Type B pancreatic cell (in vitro differentiated cells): ENCODE measurements around the gene TALDO1. TPM values are rescaled to one million over a fixed set of nuclear protein-coding genes. Genes with fewer than 3 reads are reported as not detected.

Experiments used
- DNase-seq: peaks from one replicate; pipeline ENCODE4 v3.0.0; 2021; ENCODE audit warnings: mixed read lengths; ENCODE audit not compliant: unreplicated experiment; ENCODE audit errors: extremely low spot score
- H3K27ac Mint-ChIP-seq: 2 replicates; pipeline ENCODE4 v1.8.0; 2021; ENCODE audit warnings: mild to moderate bottlenecking, mixed read lengths
- H3K27me3 Mint-ChIP-seq: 2 replicates; pipeline ENCODE4 v1.8.0; 2021; ENCODE audit warnings: mixed read lengths
- H3K36me3 Mint-ChIP-seq: 2 replicates; pipeline ENCODE4 v1.8.0; 2021; ENCODE audit warnings: mixed read lengths
- H3K4me1 Mint-ChIP-seq: one replicate; pipeline ENCODE4 v1.8.0; 2021; ENCODE audit warnings: mixed read lengths; ENCODE audit not compliant: unreplicated experiment
- H3K4me3 Mint-ChIP-seq: 2 replicates; pipeline ENCODE4 v1.8.0; 2021; ENCODE audit warnings: mild to moderate bottlenecking, mixed read lengths
- H3K9me3 Mint-ChIP-seq: 2 replicates; pipeline ENCODE4 v1.8.0; 2021; ENCODE audit warnings: mixed read lengths
- total RNA-seq: library from RNA; stranded (reverse); gene quantifications from 2 replicates; pipeline ENCODE4 v1.2.1, GENCODE V29; 2021; ENCODE audit warnings: low replicate concordance
- TF ChIP-seq, protein P1 (sequence below): fragments of 200-600 bp; sonication (generic); conservative IDR thresholded peaks from 2 replicates; pipeline ENCODE4 v1.5.0; 2021; ENCODE audit warnings: antibody characterized with exemption, mild to moderate bottlenecking

Gene TALDO1
- total RNA-seq, 1 donor from 2014 or later: 189 TPM

DNA sequence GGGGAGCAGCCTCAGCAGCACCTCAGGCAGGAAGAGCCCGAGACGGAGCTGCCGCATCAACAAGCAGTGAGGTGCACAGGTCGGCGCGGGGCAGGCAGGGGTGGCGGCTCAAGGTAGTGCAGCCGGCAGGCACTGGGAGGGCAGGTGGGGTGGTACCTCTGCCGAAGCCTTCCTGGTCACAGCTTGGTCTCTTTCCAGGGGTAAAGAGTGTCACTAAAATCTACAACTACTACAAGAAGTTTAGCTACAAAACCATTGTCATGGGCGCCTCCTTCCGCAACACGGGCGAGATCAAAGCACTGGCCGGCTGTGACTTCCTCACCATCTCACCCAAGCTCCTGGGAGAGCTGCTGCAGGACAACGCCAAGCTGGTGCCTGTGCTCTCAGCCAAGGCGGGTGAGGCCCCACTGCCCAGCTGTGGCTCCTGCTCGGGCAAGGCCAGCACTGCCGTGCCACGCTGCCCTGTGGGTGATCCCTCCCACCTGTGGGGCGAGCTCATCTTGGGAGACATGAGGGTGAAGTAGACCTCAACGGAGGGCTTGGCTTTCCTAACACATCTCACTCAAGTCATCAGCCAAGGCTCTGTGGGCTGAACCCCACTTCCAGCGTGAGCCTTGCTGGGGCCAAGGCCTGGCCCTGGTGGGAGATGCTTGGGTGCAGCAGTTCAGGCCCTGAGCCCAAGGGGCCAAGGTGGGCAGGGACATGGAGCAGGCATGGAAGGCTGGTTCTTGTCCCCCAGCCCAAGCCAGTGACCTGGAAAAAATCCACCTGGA, 16.5 kb downstream of the TALDO1 start:
- no peak overlapping the region for H3K4me3 Mint-ChIP-seq
- H3K27me3 Mint-ChIP-seq: no peaks in the 10 kb centered on the region
- no peaks in the 10 kb centered on the region for H3K9me3 Mint-ChIP-seq
- no peaks in the 10 kb centered on the region for H3K4me1 Mint-ChIP-seq
- TF ChIP-seq, protein P1, sequence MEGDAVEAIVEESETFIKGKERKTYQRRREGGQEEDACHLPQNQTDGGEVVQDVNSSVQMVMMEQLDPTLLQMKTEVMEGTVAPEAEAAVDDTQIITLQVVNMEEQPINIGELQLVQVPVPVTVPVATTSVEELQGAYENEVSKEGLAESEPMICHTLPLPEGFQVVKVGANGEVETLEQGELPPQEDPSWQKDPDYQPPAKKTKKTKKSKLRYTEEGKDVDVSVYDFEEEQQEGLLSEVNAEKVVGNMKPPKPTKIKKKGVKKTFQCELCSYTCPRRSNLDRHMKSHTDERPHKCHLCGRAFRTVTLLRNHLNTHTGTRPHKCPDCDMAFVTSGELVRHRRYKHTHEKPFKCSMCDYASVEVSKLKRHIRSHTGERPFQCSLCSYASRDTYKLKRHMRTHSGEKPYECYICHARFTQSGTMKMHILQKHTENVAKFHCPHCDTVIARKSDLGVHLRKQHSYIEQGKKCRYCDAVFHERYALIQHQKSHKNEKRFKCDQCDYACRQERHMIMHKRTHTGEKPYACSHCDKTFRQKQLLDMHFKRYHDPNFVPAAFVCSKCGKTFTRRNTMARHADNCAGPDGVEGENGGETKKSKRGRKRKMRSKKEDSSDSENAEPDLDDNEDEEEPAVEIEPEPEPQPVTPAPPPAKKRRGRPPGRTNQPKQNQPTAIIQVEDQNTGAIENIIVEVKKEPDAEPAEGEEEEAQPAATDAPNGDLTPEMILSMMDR: no peak
- H3K27ac Mint-ChIP-seq: peak overlapping the region; percentile 55
- peak; percentile 69 for DNase-seq
- peaks cover 4% of the 10 kb centered on the region for H3K36me3 Mint-ChIP-seq

DNA sequence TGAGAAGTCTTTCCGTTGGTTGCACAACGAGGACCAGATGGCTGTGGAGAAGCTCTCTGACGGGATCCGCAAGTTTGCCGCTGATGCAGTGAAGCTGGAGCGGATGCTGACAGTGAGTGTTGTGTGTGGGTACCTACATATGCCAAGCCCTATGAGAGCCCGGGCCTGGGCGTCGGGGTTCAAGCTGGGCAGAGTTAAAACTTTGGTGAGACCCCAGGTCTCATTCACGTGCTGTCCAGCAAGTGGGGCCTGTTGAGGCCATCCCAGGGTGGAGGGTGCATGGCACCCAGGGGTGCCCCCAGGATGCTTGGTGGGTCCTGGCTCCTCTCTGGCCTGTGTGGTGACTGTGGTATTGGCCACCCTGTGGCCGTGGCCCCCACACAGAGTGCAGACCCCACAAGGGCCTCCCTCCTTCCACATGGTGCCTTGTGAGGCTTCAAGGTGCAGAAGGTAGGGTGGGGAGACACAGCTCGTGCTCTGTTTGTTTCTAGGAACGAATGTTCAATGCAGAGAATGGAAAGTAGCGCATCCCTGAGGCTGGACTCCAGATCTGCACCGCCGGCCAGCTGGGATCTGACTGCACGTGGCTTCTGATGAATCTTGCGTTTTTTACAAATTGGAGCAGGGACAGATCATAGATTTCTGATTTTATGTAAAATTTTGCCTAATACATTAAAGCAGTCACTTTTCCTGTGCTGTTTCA, 17.2 kb downstream of the TALDO1 start:
- no peaks in the 10 kb centered on the region for H3K4me1 Mint-ChIP-seq
- H3K9me3 Mint-ChIP-seq: no peaks in the 10 kb centered on the region
- no peak overlapping the region for H3K4me3 Mint-ChIP-seq
- peaks cover 4% of the 10 kb centered on the region for H3K36me3 Mint-ChIP-seq
- no peak for DNase-seq
- H3K27me3 Mint-ChIP-seq: no peaks in the 10 kb centered on the region
- TF ChIP-seq, protein P1: no peak
- peak overlapping the region; percentile 22 for H3K27ac Mint-ChIP-seq

DNA sequence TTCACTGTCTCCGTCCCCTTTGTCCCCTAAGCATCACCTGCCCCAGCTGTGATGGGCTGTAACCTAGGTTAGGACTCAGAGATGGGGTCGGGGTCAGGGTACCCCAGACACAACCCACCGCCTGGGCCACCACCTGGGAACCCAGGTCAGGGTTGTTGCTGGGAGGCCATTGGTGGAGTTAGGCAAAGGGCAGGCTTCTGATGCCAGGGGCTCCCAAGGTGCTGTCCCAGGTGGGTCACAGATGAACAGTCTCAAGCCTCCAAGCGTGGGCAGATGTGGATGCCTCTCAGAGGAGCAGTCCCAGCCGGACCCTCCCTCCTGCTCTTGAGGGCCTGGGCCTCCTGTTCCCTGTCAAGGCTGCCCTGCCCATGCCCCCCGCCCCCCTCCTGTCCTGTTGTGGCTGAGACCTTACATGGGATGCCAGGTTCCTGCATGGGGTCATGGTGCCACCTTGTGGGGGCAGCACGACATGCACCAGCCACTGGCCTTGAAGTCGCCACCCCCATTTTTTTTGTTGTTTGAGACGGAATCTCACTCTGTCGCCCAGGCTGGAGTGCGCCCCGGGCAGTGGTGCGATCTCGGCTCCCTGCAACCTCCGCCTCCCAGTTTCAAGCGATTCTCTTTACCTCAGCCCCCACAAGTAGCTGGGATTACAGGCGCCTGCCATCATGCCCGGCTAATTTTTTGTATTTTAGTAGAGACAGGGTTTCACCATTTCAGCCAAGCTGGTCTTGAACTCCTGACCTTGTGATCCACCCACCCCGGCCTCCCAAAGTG, 17.9 kb downstream of the TALDO1 start:
- DNase-seq: peak; percentile 69
- Mint-ChIP-seq H3K36me3 (peaks cover 4% of the 10 kb centered on the region), H3K27ac (peak overlapping the region; percentile 22)

GRCh38 chr11:765802-766091, 18.5 kb downstream of the TALDO1 start:
- DNase-seq: no peak
- H3K27ac Mint-ChIP-seq: no peak overlapping the region

More for the DNA sequence above, 17.9 kb downstream of the TALDO1 start:
- Mint-ChIP-seq H3K4me1 (no peaks in the 10 kb centered on the region), H3K4me3 (no peak overlapping the region), H3K9me3 (no peaks in the 10 kb centered on the region), H3K27me3 (no peaks in the 10 kb centered on the region)
- TF ChIP-seq, protein P1: peak; percentile 68

More at GRCh38 chr11:765802-766091, 18.5 kb downstream of the TALDO1 start:
- no peak overlapping the region for H3K4me3 Mint-ChIP-seq
- no peaks in the 10 kb centered on the region for H3K9me3 Mint-ChIP-seq
- TF ChIP-seq, protein P1: no peak
- H3K36me3 Mint-ChIP-seq: peaks cover 4% of the 10 kb centered on the region
- H3K4me1 Mint-ChIP-seq: no peaks in the 10 kb centered on the region
- no peaks in the 10 kb centered on the region for H3K27me3 Mint-ChIP-seq
